HG03108 (cell line): ENCODE data around the gene HS1BP3.
A peak's percentile ranks its signal among the peaks of the same experiment; 100 is the strongest.

Experiments used
- ATAC-seq: cut with Tn5 transposase; IDR thresholded peaks from one replicate; pipeline ENCODE4 v1.9.1; 2021; ENCODE audit warnings: moderate library complexity; ENCODE audit not compliant: unreplicated experiment

HS1BP3 gene

GRCh38 chr2:20588918-20589871 lies 61.7 kb downstream of the HS1BP3 start:
- no peak for ATAC-seq

GRCh38 chr2:20585710-20586594 lies 64.9 kb downstream of the HS1BP3 start:
- no peak for ATAC-seq

- no peak for ATAC-seq
Observed at GRCh38 chr2:20585359-20585709, 65.6 kb downstream of the HS1BP3 start.

- ATAC-seq, result no peak
Observed at GRCh38 chr2:20584399-20585358, 66.2 kb downstream of the HS1BP3 start.

- no peak for ATAC-seq
Observed at GRCh38 chr2:20584045-20584398, 66.9 kb downstream of the HS1BP3 start.

GRCh38 chr2:20583425-20583881 lies 67.4 kb downstream of the HS1BP3 start:
- no peak for ATAC-seq

- no peak for ATAC-seq
Observed at GRCh38 chr2:20582600-20583221, 68.2 kb downstream of the HS1BP3 start.

- no peak for ATAC-seq
Observed at GRCh38 chr2:20580690-20581437, 70.0 kb downstream of the HS1BP3 start.

- ATAC-seq, result no peak
Observed at GRCh38 chr2:20579866-20580265, 71.0 kb downstream of the HS1BP3 start.

- peak; percentile 76 for ATAC-seq
Observed at GRCh38 chr2:20578895-20579825, 71.7 kb downstream of the HS1BP3 start.

GRCh38 chr2:20578266-20578894 lies 72.5 kb downstream of the HS1BP3 start:
- no peak for ATAC-seq

- ATAC-seq, result no peak
Observed at GRCh38 chr2:20577495-20578235, 73.2 kb downstream of the HS1BP3 start.

GRCh38 chr2:20576598-20577115 lies 74.2 kb downstream of the HS1BP3 start:
- ATAC-seq, result peak; percentile 65

- no peak for ATAC-seq
Observed at GRCh38 chr2:20575935-20576597, 74.8 kb downstream of the HS1BP3 start.

- no peak for ATAC-seq
Observed at GRCh38 chr2:20575414-20575813, 75.5 kb downstream of the HS1BP3 start.

- no peak for ATAC-seq
Observed at GRCh38 chr2:20574930-20575329, 76.0 kb downstream of the HS1BP3 start.
